RKO (cell line): Measurements from ENCODE around the gene FGFBP1.

Source experiments
- DNase-seq: peaks from one replicate; pipeline ENCODE4 v3.0.0-alpha.2; 2016; ENCODE audit warnings: low spot score

Gene FGFBP1

DNA sequence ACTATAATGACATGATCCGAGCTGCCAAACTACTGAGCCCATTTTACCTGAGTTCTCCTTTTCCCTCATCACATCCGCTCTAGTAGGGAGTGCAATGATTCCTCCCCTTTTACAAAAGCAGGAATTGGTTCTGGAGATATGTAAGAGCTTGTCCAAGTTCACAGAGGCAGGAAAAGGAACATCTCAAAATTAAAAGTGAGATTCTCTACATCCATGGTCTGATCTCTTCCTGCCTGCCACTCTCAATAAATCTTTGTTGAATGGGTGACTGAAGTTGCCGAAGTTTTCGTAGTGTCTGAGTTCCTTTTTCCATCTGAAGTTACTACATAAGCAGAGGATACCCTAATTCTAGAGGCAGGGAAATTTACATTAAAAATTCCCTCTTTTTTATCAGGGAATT is at the start of gene FGFBP1:
TSS of gene FGFBP1 (minus strand) at position 101 of the 400 bp plus-strand sequence. CDS start 2,108 bp downstream, outside the sequence.
- DNase-seq, result no peak

DNA sequence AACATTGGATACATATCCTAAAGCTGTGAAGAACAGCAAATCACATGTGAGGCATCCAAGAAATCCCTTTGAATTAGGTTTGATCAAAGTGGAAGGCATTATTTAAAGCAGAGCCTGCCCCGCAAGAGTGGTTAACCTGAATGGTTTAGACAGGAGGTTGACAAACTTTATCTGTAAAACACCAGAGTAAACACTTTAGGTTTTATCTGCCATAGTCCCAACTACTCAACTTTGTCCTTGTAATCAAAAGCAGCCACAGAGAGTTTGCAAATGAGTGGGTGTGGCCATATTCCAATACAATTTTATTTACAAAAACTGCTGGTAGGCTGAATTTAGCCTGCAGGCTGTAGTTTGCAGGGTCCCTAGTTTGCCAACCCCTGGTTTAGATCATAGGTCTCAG is 49.7 kb upstream of the FGFBP1 start:
- DNase-seq, result no peak

DNA sequence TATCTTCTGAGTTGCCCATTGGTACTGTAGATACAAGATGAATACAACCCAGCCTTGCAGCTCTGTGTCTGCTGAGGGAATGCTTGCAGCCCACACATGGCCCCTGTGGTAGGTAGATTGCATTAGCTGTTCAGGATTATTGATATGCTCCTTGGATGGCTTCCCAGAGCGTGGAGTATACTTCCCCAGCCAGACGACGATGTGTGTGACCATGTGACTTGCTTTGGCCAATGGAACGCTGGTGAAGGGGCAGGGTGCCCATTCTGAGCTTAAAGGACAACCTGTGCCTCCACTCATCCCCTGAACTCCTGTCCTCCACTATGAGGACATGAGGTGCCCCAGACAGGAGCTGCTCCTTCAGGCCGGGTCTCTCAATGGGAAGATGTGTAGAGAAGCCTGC is 48.4 kb upstream of the FGFBP1 start:
- no peak for DNase-seq

DNA sequence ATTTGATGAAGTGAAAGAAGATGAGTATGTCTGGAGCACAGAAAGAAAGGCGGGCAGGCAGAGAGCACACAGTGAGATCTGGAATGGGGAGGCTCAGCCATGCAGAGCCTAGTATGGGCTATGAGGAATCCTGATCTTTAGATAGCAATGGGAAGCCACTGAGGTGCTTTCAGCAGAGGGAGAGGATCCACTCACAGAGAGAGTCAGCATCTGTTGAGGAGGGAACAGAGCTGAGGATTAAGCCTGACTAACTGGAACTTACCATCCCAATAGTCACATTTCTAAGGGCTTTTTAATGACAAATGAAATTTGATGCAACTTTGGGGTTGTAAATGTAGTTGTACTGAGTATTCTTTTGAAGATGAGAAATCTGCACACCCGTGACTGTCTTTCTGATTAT is 45.1 kb upstream of the FGFBP1 start:
- DNase-seq, result no peak

DNA sequence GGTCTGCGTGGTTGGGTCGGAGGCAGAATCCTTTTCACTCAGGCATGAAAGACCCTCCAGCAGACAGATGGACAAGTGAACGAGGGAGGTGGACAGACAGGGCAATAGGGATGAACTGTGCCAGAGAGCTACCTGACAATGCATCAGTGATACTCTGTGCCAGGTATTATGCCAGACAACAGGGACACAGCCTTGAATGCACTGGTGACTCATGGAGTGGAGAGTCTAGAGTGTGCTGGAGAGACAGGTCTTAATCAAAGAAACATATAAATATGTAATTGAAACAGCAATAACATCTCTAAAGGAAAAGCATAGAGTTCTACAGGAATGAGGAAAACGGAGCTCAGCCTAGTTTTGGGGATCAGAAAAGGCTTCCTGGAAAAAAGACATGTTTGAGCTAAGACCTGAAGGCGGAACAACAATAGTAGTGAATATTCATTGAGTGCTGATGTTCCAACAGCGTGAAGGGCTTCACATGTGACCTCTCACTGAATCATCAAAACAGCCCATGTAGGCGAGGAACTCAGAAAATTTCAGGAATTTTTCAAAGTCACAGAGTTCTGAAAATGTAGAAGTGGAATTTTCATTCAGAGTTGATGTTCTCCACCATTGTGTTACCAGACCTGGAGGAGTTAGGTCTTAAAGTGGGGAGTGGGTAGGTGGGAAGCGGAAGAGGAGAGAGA is 44.4 kb upstream of the FGFBP1 start:
- DNase-seq, result no peak

DNA sequence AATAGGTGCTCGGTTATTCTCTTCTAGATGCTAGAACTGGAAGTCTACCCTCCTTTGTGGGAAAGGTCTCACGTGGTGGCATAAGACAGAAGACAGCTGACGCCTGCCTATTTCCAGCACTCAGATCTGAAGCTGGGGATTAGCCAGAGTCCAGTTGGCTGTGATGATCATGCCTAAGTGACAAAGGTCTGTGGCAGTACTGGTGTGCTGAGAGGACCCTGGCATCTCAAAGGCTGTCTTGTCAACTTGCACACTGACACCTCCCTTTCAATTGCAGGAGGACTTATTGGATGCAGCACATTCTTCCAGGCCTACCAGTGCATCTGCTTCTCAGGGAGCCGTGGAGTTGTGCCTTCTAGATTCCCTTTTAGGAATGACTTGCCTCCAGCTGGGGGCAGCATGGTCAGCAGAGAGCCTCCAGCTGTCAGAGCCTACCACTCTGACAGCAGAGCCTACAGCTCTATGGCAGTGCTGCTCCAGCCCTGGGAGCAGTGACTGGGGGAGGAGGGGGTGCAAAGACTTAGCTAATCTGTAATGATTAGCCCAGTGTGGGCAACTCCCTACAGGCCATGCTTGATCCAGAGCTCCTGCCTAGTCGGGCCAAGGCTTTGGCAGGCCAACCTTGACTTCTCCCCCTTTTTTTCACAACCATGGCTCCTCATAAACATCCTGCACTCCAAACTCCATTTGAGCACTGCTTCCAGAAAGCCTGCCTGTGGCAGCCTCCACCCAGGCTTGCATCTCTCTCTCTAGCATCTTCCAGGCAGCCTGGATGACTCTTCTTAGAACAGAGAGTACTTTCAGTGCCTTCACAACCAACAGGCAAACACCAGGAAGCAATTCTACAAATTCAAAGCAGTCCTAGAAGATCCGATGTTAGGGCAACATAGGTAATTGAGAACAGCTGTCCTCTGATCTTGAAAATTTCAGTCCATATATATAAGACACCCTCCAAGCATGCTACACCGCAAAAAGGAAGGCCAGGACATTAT is 38.2 kb upstream of the FGFBP1 start:
- DNase-seq, result no peak

DNA sequence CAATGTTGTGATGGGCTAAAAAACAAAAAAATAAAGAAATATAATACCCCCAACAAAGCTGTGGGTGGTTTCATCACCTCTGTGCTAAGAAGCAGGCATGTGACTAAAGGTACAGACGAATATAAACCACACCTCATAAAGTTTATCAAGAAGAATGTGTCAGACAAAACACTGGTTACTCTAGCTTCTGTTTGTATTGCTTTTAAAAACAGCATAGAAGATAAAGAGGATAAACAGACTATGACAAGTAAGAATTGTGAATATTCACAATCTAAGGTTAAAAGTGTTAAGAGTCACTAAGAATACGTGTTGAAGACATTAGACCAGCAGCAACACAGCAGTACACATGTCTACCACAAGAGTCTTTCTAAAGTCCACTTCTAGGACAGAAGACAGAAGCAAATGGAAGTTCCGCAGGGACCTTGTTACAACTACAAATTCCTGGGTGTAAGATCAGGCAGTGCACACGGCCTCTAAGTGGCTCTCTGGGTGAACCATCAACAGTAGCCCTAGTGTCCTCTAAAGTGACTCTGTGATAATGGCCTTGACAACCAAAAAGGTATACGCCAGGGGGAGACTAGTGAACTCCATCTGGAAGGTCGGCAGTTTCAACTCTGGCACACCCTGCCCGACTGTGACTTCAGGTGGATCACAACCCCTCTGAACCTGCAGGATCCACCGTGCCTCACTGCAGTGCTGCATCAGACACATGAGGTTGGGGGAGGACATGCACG is 32.7 kb upstream of the FGFBP1 start:
- no peak for DNase-seq

DNA sequence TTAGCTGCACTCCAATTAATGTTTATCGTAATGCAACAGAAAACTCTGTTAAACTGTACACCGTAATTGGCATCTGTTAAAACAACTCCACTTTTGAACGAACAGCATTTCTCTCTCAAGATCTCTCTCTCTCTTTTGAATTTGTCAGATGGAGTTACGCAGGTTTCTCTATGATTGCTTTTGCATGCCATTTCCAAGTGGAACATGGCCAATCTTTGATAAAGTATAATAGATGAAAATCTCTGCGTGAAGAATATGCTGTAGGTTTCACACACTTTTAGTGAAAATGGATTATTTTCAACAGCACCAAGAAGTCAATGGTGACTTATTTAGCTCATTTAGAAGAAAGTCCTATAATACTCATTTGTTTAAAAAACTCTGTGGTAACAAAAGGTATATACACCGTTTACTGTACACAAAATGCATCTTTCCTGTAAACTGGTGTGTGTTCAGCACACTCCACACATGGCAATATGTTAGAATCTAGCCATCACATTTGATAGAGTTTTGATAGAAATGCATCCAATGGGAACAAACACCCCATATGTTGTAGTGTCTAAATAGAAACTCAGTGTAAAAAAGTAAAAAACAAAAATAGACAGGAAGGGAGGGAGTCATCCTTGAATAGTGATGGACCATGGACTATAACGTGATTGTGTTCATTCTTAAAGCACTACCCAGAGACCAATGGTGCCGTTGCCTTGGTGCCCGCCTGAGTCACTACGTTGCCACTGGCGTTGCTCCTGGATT is 30.2 kb upstream of the FGFBP1 start:
- DNase-seq, result no peak

DNA sequence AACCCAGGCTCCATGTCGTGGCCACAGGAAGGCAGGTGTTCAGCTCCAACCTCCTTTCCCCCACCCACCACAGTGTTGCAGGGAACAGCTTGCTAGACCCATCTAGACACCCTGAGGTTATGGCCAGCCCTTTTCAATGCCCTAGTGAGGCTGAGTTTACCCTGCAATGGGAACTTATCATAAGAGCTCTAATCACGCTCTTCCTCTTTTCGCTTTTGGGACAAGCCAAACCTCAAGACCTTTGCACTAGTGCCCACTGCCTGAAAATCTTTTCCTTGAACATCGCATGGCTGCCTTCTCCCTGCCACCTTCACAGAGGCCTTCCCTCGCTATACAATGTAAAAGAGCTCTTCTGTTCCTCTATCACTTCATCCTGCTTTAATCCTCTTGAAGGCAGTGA is 26.8 kb upstream of the FGFBP1 start:
- no peak for DNase-seq

DNA sequence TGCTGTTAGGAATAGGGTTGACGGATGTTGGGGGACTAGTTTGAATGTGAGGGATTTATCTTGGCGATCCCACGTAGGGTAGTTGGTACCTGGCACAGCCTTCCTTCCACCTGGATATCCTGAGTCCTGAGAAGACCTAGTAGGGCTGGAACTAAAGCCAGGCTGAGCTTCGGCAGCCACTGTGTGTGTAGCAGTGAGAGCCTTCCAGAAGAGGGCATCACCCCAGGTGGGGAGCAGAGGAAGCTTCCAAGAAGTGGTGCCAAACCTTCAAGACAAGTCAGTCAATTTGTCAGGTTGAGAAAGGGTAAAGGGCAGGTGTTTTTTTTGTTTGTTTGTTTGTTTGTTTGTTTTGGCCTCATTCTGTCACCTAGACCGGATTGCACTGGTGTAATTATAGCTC is 25.6 kb upstream of the FGFBP1 start:
- DNase-seq, result no peak

DNA sequence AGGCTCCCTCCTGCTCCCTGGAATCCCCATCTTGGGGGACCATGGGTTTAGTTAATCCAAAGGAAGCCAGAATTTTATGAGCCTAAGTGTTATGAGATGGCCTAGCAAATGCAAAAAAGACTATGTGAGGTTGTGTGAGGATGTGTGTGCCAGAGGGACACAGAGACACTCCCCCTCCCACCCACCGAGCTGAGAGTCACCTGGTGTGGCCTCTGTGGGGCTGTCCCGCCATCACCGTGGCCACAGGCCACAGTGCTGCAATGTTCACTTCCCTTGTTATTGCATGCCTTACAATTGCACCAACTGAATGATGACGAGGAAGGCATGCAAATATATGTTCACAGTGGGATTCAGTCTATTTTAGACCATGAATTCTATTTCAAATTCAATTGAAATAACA is 25.0 kb upstream of the FGFBP1 start:
- DNase-seq, result no peak

DNA sequence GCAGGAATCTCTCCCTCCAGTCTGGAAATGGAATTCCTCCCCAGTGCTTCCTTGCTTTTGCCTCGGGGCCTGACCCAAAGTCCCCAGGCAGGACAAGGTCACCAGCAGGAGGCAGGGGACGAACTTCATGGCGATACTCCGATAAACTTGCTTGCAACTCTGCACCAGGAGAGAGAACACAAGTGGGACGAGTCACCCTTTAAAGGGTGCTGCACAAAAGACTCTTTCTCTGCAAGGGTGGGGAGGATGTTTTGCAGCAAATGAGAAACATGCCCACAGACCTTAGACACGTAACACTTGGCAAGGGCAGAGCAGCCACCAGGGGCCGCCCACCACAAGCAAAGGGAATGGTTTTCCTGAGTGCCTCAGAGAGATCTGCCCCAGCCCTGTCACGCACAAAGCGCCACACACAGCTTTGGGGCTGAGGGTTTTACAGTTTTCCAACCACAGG is 24.5 kb upstream of the FGFBP1 start, which contains the start of gene FGFBP2:
TSS of gene FGFBP2 (minus strand) at position 175 of the 451 bp plus-strand sequence. CDS start at position 129, 46 bp downstream.
- peak; percentile 29 for DNase-seq

DNA sequence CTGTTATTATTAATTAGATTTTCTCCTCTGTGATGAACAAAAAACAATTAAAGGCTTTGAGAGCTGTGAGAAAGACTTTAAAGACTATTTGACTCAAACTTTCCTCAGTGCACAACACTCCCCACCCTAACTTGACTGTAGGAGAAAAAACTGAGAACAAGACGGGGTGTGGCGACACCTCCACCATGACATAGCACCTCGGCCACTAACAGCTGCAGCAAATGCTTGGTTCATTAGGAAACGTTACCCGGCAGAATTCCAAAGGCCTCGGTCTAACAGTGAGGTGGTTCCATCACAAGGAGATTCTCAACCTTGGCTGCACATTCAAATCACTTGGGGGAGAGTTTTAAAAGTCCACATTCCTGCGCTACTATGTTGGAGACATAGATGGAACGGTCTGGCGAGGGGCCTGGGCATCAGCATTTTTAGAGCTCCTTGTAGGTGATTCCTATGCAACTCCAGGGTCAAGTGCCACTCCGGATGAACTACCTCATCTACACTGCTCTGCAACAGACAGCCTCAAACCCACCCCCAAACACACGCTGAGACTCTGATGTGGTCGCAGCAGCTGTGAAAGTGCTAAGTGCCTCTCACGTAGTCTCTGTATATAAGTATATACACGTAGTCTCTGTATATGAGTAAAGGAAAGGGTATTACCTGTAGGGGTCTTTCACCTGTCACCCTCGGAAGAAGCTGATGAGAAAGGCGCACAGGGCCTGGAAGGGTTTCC is 23.4 kb upstream of the FGFBP1 start:
- DNase-seq, result no peak

DNA sequence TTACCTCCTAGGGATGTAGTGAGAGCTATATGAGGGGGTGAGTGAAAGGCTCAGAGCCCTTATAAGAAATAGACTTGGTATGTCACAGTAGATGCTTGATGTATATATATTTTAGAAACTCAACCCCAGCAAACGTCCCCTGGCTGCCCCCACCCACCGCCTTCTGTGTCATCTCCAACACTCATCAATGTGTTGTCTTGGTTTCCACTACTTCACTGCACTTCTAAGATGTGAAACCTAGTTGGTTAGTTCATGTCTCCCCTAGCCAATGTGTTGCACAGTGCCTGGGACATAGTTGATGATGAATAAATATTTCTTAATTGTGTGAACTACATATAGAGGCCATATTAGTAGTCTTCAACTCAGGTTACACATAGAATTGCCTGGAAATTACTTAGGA is 20.0 kb upstream of the FGFBP1 start:
- no peak for DNase-seq

DNA sequence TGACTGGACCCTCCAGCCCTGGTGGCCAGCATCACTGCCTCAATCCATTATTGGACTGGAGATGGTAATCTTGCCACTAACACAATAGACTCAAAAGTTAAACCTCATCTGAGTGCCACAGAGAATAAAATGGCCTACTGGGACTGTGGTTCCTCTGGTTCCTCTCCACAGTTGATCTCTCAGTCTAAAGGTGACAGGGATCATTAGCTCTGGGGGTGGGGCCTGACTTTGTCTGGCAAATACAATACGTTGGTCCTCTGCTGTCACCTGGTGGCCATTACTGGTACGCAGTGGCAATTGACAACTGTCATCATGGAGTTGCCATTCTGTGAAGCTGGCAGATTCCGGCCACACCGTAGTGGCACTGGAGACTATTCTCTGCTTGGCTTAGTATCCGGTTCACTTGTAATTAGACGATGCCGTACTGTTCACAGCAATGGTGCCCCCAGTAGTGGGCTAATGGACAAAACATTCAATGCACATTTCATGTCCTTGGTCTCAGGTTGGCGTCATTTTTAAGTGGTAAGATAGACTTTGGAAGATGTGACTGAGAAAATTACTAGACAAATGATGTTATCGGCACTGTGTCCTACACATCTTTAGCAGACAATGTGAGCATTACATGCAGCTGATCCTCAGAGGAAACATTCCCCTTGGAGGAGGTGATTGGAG is 17.8 kb upstream of the FGFBP1 start:
- DNase-seq, result peak; percentile 75

DNA sequence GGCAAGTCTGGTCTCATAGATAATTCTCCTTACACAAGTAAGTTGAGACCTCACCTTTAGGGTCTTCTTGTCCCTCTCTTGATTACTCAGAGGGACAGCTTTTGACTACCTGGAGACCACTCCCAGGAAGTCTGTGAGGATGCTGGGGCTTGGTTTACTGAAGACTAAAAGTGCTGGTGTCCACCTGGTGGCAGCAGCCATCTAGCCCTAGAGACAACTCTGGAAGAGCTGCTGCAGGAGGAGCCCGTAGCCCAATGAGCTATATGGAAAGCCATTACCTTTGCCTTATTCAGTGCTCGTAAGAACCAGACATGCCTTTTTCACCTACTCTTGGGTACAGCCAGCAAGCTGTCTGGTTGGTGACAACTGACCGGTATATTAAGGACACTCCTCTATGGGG is 17.1 kb upstream of the FGFBP1 start:
- no peak for DNase-seq

DNA sequence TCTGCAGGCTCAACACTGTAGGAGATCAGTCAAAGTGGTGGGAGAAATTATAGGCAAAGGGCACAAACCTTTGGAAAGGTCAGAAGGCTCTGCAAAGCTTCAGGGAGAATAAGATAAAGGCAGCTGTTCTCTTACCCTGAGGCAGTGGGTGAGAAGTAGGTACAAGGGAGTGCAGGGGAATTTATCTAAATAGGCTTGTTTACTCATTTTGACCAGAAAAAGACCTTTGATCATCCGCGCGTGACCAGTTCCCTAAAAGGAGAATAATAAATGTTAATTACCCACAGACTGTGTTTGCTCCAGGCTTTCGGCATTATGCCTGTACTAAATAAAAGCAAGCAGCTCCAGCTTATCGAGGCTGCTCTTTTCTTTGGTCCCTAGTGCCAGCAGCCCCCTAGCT is 15.1 kb upstream of the FGFBP1 start:
- DNase-seq, result no peak

DNA sequence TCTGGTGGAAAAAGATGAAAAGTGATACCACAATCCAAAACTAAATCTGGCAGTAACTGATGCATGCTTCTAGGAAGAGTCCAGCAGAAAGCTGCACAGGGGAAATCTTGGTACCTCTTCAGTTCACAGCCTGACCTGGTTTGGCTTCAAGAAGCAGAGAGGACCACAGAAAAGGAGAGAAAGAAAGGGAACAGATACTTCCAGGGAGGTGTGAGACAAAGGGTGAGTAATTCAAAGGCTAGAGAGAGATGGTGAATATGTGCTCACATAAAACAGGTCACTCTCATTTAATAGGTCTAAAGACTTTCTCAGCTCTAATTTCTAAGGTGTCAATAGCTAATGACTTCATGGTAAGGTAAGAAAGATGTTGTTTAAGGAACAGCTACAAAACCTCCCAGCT is 13.2 kb upstream of the FGFBP1 start:
- DNase-seq, result no peak

DNA sequence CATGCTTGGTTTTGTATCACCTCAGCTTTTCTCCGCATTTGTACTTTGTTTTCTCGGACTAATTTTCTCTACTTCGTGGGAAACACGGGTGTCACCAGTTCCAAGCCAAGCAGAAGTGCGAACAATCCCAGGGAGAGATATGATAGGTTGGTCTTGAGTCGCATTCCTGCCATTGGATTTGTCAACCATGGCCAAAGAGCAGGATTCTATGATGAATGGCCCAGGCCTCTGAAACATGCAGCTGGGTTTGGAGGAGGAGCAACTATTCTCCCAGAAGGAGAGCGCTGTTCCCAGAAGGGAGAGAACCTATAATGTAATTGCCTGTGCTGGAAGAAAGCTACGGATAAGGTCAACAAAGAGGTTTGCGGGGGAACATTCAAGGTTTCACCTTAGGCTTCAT is 10.3 kb upstream of the FGFBP1 start:
- DNase-seq, result no peak

DNA sequence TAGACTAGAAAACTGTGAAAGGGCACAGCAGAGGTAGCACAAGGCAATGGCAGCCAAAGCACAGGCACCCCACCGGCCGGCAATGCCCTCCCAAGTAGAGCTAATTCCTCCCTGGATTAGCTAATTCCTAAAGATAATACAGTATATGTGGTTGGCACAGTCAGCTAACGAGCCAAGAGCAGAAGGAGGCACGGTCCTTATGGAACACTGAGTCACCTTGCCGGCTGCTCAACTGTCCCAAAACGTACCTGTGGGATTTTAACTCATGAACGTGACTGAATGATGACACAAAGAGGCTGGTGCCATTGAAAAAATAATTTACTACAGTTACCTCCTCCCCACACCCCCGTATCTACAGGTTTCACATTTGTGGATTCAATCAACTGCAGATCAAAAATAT is 9.1 kb upstream of the FGFBP1 start:
- no peak for DNase-seq
